NB4 (cell line): ENCODE data around the gene BOD1L1.

Experiments
- DNase-seq: peaks from one replicate; pipeline ENCODE4 v3.0.0; 2010; ENCODE audit warnings: low read depth
- H3K4me3 ChIP-seq: one replicate; pipeline ENCODE4 v1.5.1; 2011; ENCODE audit warnings: mild to moderate bottlenecking, low read depth, low read length, moderate library complexity
- CTCF ChIP-seq: IDR thresholded peaks from one replicate; pipeline ENCODE4 v1.5.1; 2012; ENCODE audit warnings: low read depth, low read length
- MYC ChIP-seq: IDR thresholded peaks from 2 replicates; pipeline ENCODE4 v1.6.1; 2011; ENCODE audit warnings: low read depth, low read length
- POLR2A ChIP-seq: IDR thresholded peaks from 2 replicates; pipeline ENCODE4 v1.6.1; 2011; ENCODE audit warnings: mild to moderate bottlenecking; ENCODE audit not compliant: insufficient read length; ENCODE audit errors: extremely low read depth
- TF ChIP-seq, protein P1 (sequence below): IDR thresholded peaks from 2 replicates; pipeline ENCODE4 v1.6.1; 2011; ENCODE audit warnings: low read depth, low read length

The BOD1L1 gene

DNA sequence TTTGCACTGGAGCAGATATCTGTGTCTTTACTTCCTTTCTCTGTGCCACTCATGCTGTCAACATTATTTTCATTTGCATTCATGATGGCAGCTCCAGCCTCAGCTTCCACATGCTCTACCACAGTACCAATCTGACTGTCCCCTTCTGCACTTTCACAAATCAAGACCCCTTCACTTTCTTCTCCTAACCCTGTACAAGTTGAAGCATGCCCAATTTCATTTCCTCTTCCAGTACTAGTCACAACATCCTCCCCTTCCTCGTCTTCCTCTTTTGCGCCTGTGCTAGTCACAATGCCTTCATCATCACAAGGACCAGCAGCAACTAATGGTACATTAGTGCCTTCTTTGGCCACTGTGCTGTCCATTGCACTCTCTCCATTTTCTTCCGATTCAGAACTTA, 26.5 kb downstream of the BOD1L1 start:
- TF ChIP-seq CTCF: no peak
- TF ChIP-seq, protein P1, sequence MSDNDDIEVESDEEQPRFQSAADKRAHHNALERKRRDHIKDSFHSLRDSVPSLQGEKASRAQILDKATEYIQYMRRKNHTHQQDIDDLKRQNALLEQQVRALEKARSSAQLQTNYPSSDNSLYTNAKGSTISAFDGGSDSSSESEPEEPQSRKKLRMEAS: no peak
- TF ChIP-seq POLR2A: no peak
- TF ChIP-seq MYC: no peak
- no peak overlapping the region for H3K4me3 ChIP-seq

GRCh38 chr4:13599159-13599558, 28.4 kb downstream of the BOD1L1 start:
- peak; percentile 15 for DNase-seq
- TF ChIP-seq MYC (no peak), CTCF (peak; percentile 53), POLR2A (no peak)
- no peak overlapping the region for H3K4me3 ChIP-seq

More for the DNA sequence above, 26.5 kb downstream of the BOD1L1 start:
- peak; percentile 19 for DNase-seq

DNA sequence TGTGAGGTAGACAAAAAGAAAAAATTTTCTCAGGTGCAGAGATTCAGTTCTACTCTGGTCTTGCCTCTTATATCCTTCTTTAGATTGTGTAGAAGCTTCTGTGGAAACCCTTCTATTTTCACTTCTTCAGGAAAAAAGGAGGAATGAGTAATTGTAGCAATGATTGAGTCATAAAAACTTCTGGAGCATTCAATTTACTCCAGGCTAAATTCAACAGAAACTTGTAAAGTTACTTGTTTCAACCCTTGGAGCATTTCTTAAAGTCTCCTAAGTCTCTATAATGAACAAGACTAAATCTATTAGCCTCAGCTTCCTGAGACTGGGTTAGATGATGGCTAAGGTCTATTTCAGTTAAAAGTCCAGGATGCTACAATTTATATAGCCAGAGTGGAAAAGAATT, 29.9 kb downstream of the BOD1L1 start:
- DNase-seq: no peak
- TF ChIP-seq MYC: no peak
- TF ChIP-seq POLR2A: no peak
- TF ChIP-seq CTCF: no peak
- TF ChIP-seq, protein P1: no peak
- H3K4me3 ChIP-seq: no peak overlapping the region

DNA sequence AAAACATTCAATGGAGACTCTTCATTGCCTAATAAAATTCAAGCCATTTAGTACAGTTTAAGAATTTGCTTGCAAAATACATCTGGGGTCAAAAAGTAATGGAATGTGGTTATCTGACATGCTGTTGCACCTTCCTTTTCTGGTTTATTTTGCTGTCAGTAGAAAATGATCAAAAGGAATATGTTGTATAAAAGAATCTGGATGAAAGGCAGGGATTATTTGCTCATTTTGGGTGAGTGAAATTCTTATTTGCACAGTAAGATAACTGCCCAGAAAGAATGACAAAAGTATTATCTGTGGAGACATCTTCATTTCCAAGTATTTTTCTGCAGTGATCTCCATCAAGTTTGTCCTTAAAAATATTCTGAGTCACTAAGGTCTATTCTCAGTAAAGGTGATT, 30.4 kb downstream of the BOD1L1 start:
- TF ChIP-seq MYC (no peak), POLR2A (no peak), CTCF (no peak)
- TF ChIP-seq, protein P1: no peak
- no peak for DNase-seq
- H3K4me3 ChIP-seq: no peak overlapping the region

- DNase-seq: no peak
- TF ChIP-seq CTCF: no peak
- TF ChIP-seq MYC: no peak
- TF ChIP-seq POLR2A: no peak
- TF ChIP-seq, protein P1: no peak
Observed at GRCh38 chr4:13592220-13592619, 35.3 kb downstream of the BOD1L1 start.

GRCh38 chr4:13590766-13591165, 36.8 kb downstream of the BOD1L1 start:
- DNase-seq: no peak
- H3K4me3 ChIP-seq: no peak overlapping the region
- TF ChIP-seq, protein P1: no peak
- TF ChIP-seq MYC (no peak), POLR2A (no peak), CTCF (no peak)

More at GRCh38 chr4:13592220-13592619, 35.3 kb downstream of the BOD1L1 start:
- no peak overlapping the region for H3K4me3 ChIP-seq
